Kidney (tissue), 14 donors: ENCODE measurements around the gene AP2A1. TPM values are rescaled to one million over a fixed set of nuclear protein-coding genes. Genes with fewer than 3 reads are reported as not detected.
A peak's percentile ranks its signal among the peaks of the same experiment; 100 is the strongest.

ENCODE experiments used
- DNase-seq, 5 donors: peaks; one replicate each; pipeline ENCODE4 v3.0.0-alpha.2; 2013 to 2020
- FAIRE-seq: peaks from 2 replicates; lab custom pipeline; 2012; peaks lifted over from hg19 to GRCh38; lab: Jason Lieb, UNC
- H3K27ac ChIP-seq, 2 donors: one replicate each; pipeline ENCODE4 v1.7.0; 2013; ENCODE audit warnings: low read depth in 2 of 2, low read length in 2 of 2, inconsistent platforms in 1 of 2
- H3K27me3 ChIP-seq: one replicate; pipeline ENCODE4 v1.7.1; 2013; ENCODE audit warnings: low read length, inconsistent platforms; ENCODE audit not compliant: control insufficient read depth, insufficient read depth
- H3K36me3 ChIP-seq, 3 donors: one replicate each; pipeline versions ENCODE4 v1.7.0 to v1.7.1; 2013; ENCODE audit warnings: low read length in 3 of 3, control low read depth in 1 of 3, inconsistent platforms in 1 of 3; ENCODE audit not compliant: insufficient read depth in 3 of 3, control insufficient read depth in 2 of 3
- H3K4me1 ChIP-seq, 3 donors: one replicate each; pipeline versions ENCODE4 v1.7.0 to v1.7.1; 2013; ENCODE audit warnings: low read length in 3 of 3, inconsistent platforms in 1 of 3, low read depth in 1 of 3; ENCODE audit not compliant: control insufficient read depth in 2 of 3, insufficient read depth in 2 of 3
- H3K4me3 ChIP-seq, 3 donors: one replicate each; pipeline versions ENCODE4 v1.7.0 to v1.8.1; 2013; ENCODE audit warnings: low read length in 3 of 3, control low read depth in 1 of 3, inconsistent platforms in 1 of 3
- H3K9ac ChIP-seq, 3 donors: one replicate each; pipeline versions ENCODE4 v1.7.0 to v1.7.1; 2013; ENCODE audit warnings: low read length in 3 of 3, control low read depth in 1 of 3, inconsistent platforms in 1 of 3
- H3K9me3 ChIP-seq, 3 donors: one replicate each; pipeline versions ENCODE4 v1.7.0 to v1.7.1; 2013; ENCODE audit warnings: low read length in 3 of 3, control low read depth in 1 of 3, inconsistent platforms in 1 of 3; ENCODE audit not compliant: control insufficient read depth in 2 of 3, insufficient read depth in 1 of 3
- CTCF ChIP-seq: IDR thresholded peaks from 3 replicates; pipeline ENCODE4 v1.5.1; 2012; ENCODE audit warnings: mild to moderate bottlenecking, moderate library complexity, borderline replicate concordance; ENCODE audit not compliant: insufficient read depth; ENCODE audit errors: extremely low read depth
- intact Hi-C: fragments of 100-400 bp; cut with DNase I; formaldehyde crosslinking; loops from one replicate; pipeline ENCODE4 v1.11.1; 2022
- polyA plus RNA-seq: library from polyadenylated mRNA; stranded (reverse); fragments of 350-450 nt; fragmentation: Illumina TruSeq; extraction: RNeasy Lipid Tissue Mini Kit (QIAGEN cat#74804); gene quantifications from one replicate; pipeline ENCODE4 v1.2.3, GENCODE V29; 2014; ENCODE audit warnings: low read depth, low replicate concordance; ENCODE audit not compliant: insufficient read depth
- total RNA-seq: library from RNA; stranded (reverse); fragmentation: NEBNext Ultra II Directional; extraction: Animal tissue kit (Norgen Biotek cat#: 25700); gene quantifications from one replicate; pipeline ENCODE4 v1.2.1, GENCODE V29; 2021
- donor health status: control.
- donor health status: control.
- donor health status: control.
- donor health status: control.
- donor health status: control.
- donor health status: DM: yes; HTN: yes; CAD: no.
- donor health status: Normal renal cell carcinoma (clear cell type).

Gene AP2A1
- total and polyA plus RNA-seq, 2 donors from 2014 or later: 32.0 to 70.0 TPM

GRCh38 chr19:49805822-49806619, 39.2 kb downstream of the AP2A1 start:
- Histone ChIP-seq H3K4me1 (peaks cover 4 to 12% (median 8%) of the 10 kb centered on the region in 3 donors), H3K27ac (no peak overlapping the region), H3K9me3 (no peaks in the 10 kb centered on the region), H3K9ac (no peak overlapping the region), H3K27me3 (no peaks in the 10 kb centered on the region), H3K4me3 (no peak overlapping the region), H3K36me3 (peaks cover 0 to 16% (median 8%) of the 10 kb centered on the region in 3 donors)
- intact Hi-C loops: no loop called here
- FAIRE-seq: no peak
- TF ChIP-seq CTCF: no peak
- DNase-seq: peak in 2 of 5 donors; percentile 51 to 75

GRCh38 chr19:49806620-49806959, 39.8 kb downstream of the AP2A1 start:
- Histone ChIP-seq H3K4me1 (peaks cover 4 to 14% (median 8%) of the 10 kb centered on the region in 3 donors), H3K36me3 (peaks cover 0 to 16% (median 8%) of the 10 kb centered on the region in 3 donors), H3K4me3 (no peak overlapping the region), H3K27me3 (no peaks in the 10 kb centered on the region), H3K9me3 (no peaks in the 10 kb centered on the region), H3K27ac (no peak overlapping the region), H3K9ac (no peak overlapping the region)
- TF ChIP-seq CTCF: no peak
- DNase-seq (peak in 2 of 5 donors; percentile 63), FAIRE-seq (no peak)
- intact Hi-C loops: no loop called here

GRCh38 chr19:49807058-49807903, 40.5 kb downstream of the AP2A1 start:
- no peak overlapping the region for H3K9ac ChIP-seq
- FAIRE-seq (no peak), DNase-seq (peak in 1 of 5 donors; percentile 72)
- H3K27ac ChIP-seq: no peak overlapping the region
- no peak overlapping the region for H3K4me3 ChIP-seq
- peaks cover 4 to 15% (median 8%) of the 10 kb centered on the region in 3 donors for H3K4me1 ChIP-seq
- TF ChIP-seq CTCF: no peak
- H3K27me3 ChIP-seq: no peaks in the 10 kb centered on the region
- intact Hi-C loops: no loop called here
- H3K9me3 ChIP-seq: no peaks in the 10 kb centered on the region
- peaks cover 0 to 16% (median 8%) of the 10 kb centered on the region in 3 donors for H3K36me3 ChIP-seq
